Naive B cell (primary cell): ENCODE data around the gene NOL4. TPM values are rescaled to one million over a fixed set of nuclear protein-coding genes. Genes with fewer than 3 reads are reported as not detected.

ENCODE experiments used
- ATAC-seq, 2 donors: fragments of 150-1000 bp; cut with Tn5 transposase; 2 replicates each; pipeline ENCODE4 v1.10.0; 2021; ENCODE audit warnings: low read depth in 2 of 2, mild to moderate bottlenecking in 2 of 2, moderate library complexity in 2 of 2
- DNase-seq: peaks from one replicate; pipeline ENCODE4 v3.0.0; 2022
- H3K27ac Mint-ChIP-seq, 6 donors: one replicate each; pipeline ENCODE4 v1.8.0; 2020 to 2022; ENCODE audit warnings: mild to moderate bottlenecking in 6 of 6, mixed read lengths in 6 of 6, moderate library complexity in 5 of 6, inconsistent platforms in 2 of 6
- H3K27me3 Mint-ChIP-seq, 3 donors: one replicate each; pipeline ENCODE4 v1.8.0; 2021 to 2022; ENCODE audit warnings: mixed read lengths in 3 of 3, mild to moderate bottlenecking in 1 of 3
- H3K36me3 Mint-ChIP-seq, 2 donors: one replicate each; pipeline ENCODE4 v1.8.0; 2020 to 2022; ENCODE audit warnings: mixed read lengths in 2 of 2, inconsistent platforms in 1 of 2, mild to moderate bottlenecking in 1 of 2
- H3K4me1 Mint-ChIP-seq, 3 donors: one replicate each; pipeline ENCODE4 v1.8.0; 2020 to 2022; ENCODE audit warnings: mixed read lengths in 3 of 3, inconsistent platforms in 1 of 3, mild to moderate bottlenecking in 1 of 3, moderate library complexity in 1 of 3
- H3K4me3 Mint-ChIP-seq, 8 donors: one replicate each; pipeline ENCODE4 v1.8.0; 2020 to 2022; ENCODE audit warnings: mild to moderate bottlenecking in 8 of 8, mixed read lengths in 8 of 8, moderate library complexity in 8 of 8, inconsistent platforms in 2 of 8
- H3K9me3 Mint-ChIP-seq, 7 donors: one replicate each; pipeline ENCODE4 v1.8.0; 2020 to 2022; ENCODE audit warnings: mixed read lengths in 7 of 7, mild to moderate bottlenecking in 5 of 7, inconsistent platforms in 2 of 7, moderate library complexity in 1 of 7
- polyA plus RNA-seq, 6 donors: library from polyadenylated mRNA; unstranded; fragments of 300-500 nt; fragmentation: Illumina TruSeq; gene quantifications; one replicate each; pipeline ENCODE4 v1.2.3, GENCODE V29; 2021; ENCODE audit warnings: low read depth in 6 of 6

NOL4 gene
- polyA plus RNA-seq, 6 donors from 2014 or later, result not detected

DNA sequence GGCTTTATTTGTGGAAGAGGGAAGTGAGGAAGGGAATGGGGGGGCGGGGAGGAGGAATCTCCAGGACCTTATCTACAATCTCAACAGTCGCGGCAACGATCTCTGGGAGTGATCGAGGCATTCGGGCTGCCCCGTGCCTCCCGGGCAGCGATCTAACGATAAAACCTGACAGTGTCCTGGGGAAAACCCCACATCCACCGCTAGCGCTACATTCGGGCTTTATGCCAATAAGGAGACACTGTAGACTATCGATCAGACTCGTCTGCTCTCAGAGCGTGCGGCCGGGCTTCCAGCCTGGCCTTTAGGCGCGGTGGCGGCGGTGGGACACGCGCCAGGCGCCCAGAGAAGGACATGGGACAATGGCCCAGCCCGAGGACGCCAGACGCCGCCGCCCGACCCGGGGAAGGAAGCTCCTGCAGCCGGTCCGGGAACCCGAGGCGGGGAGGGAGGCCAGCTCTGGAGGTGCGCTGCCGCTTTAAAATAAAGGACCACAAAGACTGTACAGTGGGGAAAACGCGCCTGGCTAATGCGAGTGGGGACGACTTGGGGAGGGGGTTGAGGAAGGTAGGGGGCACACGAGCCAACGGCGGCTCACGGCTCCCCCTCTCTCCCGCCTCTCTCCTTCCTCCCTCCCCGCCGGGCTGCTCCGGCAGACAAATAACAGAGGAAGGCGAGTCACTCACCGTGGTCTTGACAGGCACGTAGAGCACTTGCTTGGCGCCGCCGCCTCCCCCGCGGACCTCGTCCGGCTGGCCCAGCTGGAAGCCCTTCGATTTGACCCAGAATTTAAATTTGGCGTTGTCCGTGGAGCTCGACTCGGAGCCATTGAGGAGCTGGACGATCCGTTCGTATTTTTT is 2.2 kb downstream of the NOL4 start:
- Mint-ChIP-seq H3K9me3 (peaks cover 0 to 11% (median 0%) of the 10 kb centered on the region in 7 donors), H3K27ac (no peak overlapping the region), H3K4me3 (peak overlapping the region in 4 of 8 donors; percentile 7 to 77 (median 37)), H3K27me3 (peaks cover 28 to 59% (median 35%) of the 10 kb centered on the region in 3 donors), H3K4me1 (peaks cover 0 to 14% (median 0%) of the 10 kb centered on the region in 3 donors), H3K36me3 (no peaks in the 10 kb centered on the region)
- no peak for ATAC-seq
- DNase-seq, result no peak

DNA sequence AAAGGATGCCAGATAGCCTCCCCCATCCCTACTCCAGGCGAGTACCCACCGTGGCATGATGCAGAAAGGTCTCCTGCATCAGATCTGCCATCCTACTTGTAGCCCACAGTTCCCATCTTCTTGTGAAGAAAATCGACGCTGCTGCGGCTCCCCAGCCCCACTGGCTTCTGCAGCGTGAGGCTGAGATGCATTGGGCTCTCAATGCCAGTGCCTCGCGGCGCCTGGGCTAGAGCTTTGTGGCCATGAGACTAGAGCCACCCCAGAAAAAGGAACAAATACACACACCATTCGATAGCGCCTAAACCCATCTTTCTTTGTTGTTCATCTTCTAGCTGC is 2.8 kb downstream of the NOL4 start:
- peaks cover 28 to 55% (median 30%) of the 10 kb centered on the region in 3 donors for H3K27me3 Mint-ChIP-seq

DNA sequence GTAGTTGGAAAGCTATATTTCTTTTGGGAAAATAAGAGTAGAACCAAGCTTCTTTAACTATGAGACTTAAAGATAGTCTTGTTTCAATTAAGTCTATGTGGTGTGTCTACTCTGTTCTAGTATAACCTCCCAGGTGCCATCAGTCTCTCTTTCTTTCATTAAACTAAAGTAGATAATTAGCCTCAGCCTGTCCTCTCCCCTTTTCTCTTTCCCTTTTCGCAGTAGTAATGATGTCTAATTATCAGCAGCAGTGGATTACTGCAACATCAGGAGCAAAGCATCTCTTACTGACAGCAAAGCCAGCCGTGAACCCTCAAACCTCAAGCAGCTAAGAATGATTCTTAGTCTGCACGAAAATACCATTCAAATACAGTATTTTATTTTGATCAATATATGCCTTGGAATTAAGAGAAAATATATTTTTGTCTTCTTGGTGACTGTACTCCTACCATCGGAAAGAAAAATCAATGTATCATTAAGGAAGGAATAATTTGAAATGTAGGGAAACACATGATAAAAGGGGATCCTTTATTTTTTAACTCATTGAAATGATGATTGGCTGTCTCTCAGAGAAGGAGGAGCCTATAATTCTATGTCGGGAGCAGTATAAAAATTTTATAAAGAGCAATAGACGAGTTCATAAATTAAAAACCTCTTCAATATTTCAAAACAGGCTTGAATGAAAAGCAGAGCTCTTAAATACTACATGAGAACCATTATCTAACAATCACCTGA is 4.5 kb downstream of the NOL4 start:
- Mint-ChIP-seq H3K36me3 (no peaks in the 10 kb centered on the region), H3K4me1 (peaks cover 0 to 14% (median 0%) of the 10 kb centered on the region in 3 donors), H3K27ac (no peak overlapping the region), H3K4me3 (no peak overlapping the region), H3K27me3 (peaks cover 16 to 53% (median 28%) of the 10 kb centered on the region in 3 donors), H3K9me3 (peaks cover 0 to 8% (median 0%) of the 10 kb centered on the region in 7 donors)
- ATAC-seq, result no peak
- no peak for DNase-seq

More for the DNA sequence above, 2.8 kb downstream of the NOL4 start:
- Mint-ChIP-seq H3K27ac (no peak overlapping the region), H3K4me1 (peaks cover 0 to 14% (median 0%) of the 10 kb centered on the region in 3 donors), H3K36me3 (no peaks in the 10 kb centered on the region), H3K9me3 (peaks cover 0 to 8% (median 0%) of the 10 kb centered on the region in 7 donors), H3K4me3 (peak overlapping the region in 2 of 8 donors; percentile 77 to 80)
- DNase-seq, result no peak
- no peak for ATAC-seq

DNA sequence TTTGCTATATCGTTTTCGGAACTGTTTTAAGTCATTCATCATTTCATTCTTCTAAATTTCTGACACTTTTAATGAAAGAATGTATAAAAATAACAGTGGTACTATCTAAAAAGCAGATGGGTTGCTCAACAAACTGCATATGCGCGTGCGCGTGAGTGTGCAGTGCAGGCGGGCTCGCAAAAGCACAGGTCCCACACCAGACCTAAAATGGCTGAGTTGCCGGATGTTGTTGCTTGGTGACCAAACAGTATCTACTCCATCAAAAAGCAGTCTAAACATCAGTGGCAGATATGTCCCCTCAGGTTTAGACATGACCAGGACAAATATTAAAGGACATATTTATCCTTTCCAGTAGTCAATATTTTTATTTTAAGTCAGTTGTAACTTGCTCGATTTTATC is 5.1 kb downstream of the NOL4 start:
- Mint-ChIP-seq H3K36me3 (no peaks in the 10 kb centered on the region), H3K27ac (no peak overlapping the region), H3K4me3 (no peak overlapping the region), H3K4me1 (peaks cover 0 to 14% (median 0%) of the 10 kb centered on the region in 3 donors), H3K9me3 (peaks cover 0 to 8% (median 0%) of the 10 kb centered on the region in 7 donors), H3K27me3 (peaks cover 16 to 47% (median 28%) of the 10 kb centered on the region in 3 donors)
- ATAC-seq (no peak), DNase-seq (no peak)

DNA sequence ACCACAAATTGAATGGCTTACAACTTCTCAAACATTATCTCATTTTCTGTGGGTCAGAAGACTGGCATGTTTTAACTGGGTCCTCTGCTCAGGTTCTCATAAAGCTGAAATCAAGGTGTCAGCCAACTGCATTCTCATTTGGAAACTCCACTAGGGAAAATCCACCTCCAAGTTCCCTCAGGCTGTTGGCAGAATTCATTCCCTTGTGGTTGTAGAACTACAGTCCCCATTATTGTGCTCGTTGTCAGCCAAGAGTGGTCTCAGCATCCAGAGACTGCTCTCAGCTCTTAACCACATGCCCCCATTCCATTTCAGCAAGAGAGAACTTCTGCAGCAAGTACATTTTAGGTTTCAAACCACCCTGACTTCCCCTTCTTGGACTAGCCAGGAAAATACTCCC is 12.2 kb downstream of the NOL4 start:
- Mint-ChIP-seq H3K36me3 (no peaks in the 10 kb centered on the region), H3K4me3 (no peak overlapping the region)

DNA sequence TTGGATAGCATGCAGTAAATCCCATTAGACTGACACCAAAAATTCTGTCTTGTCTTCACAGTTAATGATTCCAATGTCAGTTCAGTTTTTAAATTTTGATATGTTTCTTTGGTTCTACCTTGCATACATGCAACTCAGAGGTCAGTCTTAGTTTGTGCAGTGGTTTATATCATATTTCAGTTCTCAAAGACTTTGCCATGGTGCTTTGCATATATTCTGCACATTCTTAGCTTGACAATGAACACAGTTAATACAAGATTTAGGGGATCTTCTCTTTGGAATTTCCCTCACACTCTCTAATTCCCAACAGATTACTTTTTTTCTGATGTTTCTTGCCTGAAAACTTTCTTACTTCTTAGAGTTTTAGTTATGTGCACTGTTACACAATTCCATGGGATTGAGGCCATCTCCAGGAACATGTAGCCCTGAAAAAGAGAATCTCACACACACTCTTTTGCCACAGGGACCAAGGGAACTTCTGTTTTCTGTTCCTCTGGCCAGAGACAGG is 17.3 kb downstream of the NOL4 start:
- H3K27me3 Mint-ChIP-seq, result no peaks in the 10 kb centered on the region
- no peak overlapping the region for H3K27ac Mint-ChIP-seq
- DNase-seq (no peak), ATAC-seq (no peak)
- peaks cover 0 to 14% (median 2%) of the 10 kb centered on the region in 7 donors for H3K9me3 Mint-ChIP-seq
- H3K4me3 Mint-ChIP-seq, result no peak overlapping the region
- no peaks in the 10 kb centered on the region for H3K36me3 Mint-ChIP-seq
- H3K4me1 Mint-ChIP-seq, result no peaks in the 10 kb centered on the region

More for the DNA sequence above, 12.2 kb downstream of the NOL4 start:
- H3K4me1 Mint-ChIP-seq, result no peaks in the 10 kb centered on the region
- H3K27me3 Mint-ChIP-seq, result no peaks in the 10 kb centered on the region
- H3K9me3 Mint-ChIP-seq, result peaks cover 0 to 10% (median 2%) of the 10 kb centered on the region in 7 donors
- DNase-seq (no peak), ATAC-seq (no peak)
- no peak overlapping the region for H3K27ac Mint-ChIP-seq

DNA sequence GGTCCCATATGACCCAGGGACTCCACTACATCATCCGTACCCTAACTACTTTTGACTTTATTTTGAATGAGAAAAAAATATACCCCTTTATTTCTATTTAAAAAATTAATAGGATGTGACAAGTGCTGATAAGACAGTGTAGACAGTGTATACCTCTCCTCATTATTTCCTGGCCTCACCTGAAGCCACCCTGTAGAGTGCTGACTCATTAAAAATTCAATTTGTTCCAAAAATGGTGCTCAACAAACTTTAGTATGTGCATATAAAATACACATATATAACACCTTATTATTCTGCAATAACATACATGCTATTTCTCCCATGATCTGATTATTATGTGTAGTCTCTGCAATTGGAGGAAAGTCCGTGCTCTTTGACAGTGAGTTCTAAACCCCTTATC is 20.8 kb downstream of the NOL4 start:
- H3K4me1 Mint-ChIP-seq, result no peaks in the 10 kb centered on the region
- no peak overlapping the region for H3K27ac Mint-ChIP-seq
- H3K4me3 Mint-ChIP-seq, result no peak overlapping the region
- H3K27me3 Mint-ChIP-seq, result no peaks in the 10 kb centered on the region
- H3K9me3 Mint-ChIP-seq, result peaks cover 0 to 14% (median 0%) of the 10 kb centered on the region in 7 donors
- ATAC-seq (no peak), DNase-seq (no peak)
- H3K36me3 Mint-ChIP-seq, result no peaks in the 10 kb centered on the region

DNA sequence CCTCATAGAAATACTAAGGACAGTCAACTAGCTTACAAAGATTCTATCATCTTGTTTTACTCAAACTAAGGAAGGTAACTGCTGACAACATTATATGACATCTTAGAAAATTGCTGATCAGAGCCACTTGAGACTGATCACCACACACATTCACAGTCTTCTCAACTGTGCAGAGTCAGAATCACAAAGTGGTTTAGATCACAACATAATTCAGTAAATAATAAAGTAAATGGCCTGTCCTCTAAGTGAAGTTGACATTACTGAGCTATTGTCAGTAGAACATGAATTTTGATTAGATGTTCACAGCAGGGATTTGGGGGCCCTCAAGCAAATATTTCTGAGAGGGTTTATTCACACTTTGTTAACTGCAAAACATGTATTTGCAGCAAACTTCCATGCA is 28.5 kb downstream of the NOL4 start:
- Mint-ChIP-seq H3K4me1 (no peaks in the 10 kb centered on the region), H3K9me3 (peaks cover 0 to 5% (median 0%) of the 10 kb centered on the region in 7 donors), H3K4me3 (no peak overlapping the region), H3K27me3 (no peaks in the 10 kb centered on the region), H3K36me3 (no peaks in the 10 kb centered on the region), H3K27ac (no peak overlapping the region)
- ATAC-seq, result no peak
- no peak for DNase-seq

DNA sequence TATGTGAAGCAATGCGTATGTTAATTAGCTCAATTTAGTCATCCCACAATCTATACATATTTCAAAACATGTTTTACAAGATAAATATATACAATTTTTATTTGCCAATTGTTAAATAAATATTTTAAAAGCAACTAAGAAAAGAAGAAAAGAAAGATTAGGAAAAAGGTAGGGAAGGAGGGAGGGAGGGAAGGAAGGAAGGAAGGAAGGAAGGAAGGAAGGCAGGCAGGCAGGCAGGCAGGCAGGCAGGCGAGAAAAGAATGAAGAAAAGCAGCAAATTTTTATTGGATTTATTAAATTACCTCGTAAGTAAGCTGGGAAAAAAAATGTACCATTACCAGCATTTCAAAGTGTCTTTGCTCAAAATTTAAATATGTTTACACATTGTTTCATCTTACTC is 30.5 kb downstream of the NOL4 start:
- Mint-ChIP-seq H3K4me1 (no peaks in the 10 kb centered on the region), H3K4me3 (no peak overlapping the region), H3K36me3 (no peaks in the 10 kb centered on the region), H3K9me3 (peaks cover 0 to 5% (median 0%) of the 10 kb centered on the region in 7 donors), H3K27ac (no peak overlapping the region), H3K27me3 (no peaks in the 10 kb centered on the region)
- no peak for DNase-seq
- ATAC-seq, result no peak

DNA sequence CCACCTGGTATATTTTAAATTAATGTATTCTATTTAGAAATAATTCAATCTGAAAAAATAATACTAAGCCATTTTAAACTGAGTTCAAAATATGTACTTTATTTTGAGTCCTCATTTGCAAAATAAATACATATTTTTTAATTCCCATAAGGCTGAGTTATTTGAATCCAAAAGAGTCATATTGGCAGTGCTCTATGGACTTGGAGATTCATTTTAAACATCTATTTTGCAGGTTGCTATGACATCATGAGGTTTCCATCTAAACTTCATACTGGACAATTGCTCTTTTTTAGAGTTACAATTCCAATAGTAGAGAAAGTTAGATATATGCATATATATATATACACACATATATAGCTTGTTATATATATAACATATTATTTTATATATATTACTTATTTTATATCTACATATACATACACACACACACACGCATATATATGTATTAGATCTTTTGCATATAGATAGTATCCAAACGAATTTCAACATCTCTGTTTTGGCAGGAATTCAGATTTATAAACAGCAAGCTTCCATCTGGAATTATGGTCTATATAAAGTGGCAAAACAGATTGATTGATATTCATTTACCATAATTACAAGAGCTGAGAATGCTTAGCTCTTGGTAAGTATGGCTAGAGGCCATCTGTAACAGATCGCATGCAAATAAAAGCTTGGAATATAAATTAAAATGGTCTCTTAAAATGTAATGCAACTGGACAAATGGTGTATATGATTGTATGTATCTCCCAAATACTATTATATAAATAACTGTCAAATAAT is 34.9 kb downstream of the NOL4 start:
- Mint-ChIP-seq H3K27ac (no peak overlapping the region), H3K4me3 (no peak overlapping the region), H3K9me3 (peaks cover 0 to 5% (median 2%) of the 10 kb centered on the region in 7 donors), H3K27me3 (no peaks in the 10 kb centered on the region), H3K36me3 (no peaks in the 10 kb centered on the region), H3K4me1 (no peaks in the 10 kb centered on the region)
- ATAC-seq (no peak), DNase-seq (no peak)
